ENCODE results near the gene SHPK. TPM values are rescaled to one million over a fixed set of nuclear protein-coding genes. Genes with fewer than 3 reads are reported as not detected.

Gene SHPK
- polyA plus RNA-seq (2011; rRNA removed) (4.5 and 5.6 TPM in 2 replicates), polyA minus RNA-seq (2011; rRNA and poly(A)+ RNA removed) (6.0 and 7.0 TPM in 2 replicates)

GRCh38 chr17:3636154-3636907, at the start of gene SHPK, which contains the start of gene CTNS:
Gene SHPK, minus strand, starts transcription at chr17:3636250. Its CDS starts 31 bp downstream, at chr17:3636219.
Gene CTNS, plus strand, starts transcription at chr17:3636760. Its CDS starts 3,447 bp downstream, at chr17:3640207.
- Histone ChIP-seq H3K36me3 (ENCODE audit: control insufficient read depth, insufficient read depth, low read length) (no peaks in the 10 kb centered on the region), H3K27me3 (ENCODE audit: control insufficient read depth, insufficient read depth, low read length) (no peaks in the 10 kb centered on the region), H3K4me3 (ENCODE audit: low read depth, low read length) (peak within 1 kb of the TSS; percentile 96)
- ChIA-PET POLR2A (no interaction called here), CTCF (interaction anchor here (0.6 to 1.3 kb wide), 3 partner anchors 11 to 588 kb away, joined by 3 to 5 read pairs (median 4); no protein-coding TSS in a partner anchor)
- TF ChIP-seq, protein P1, sequence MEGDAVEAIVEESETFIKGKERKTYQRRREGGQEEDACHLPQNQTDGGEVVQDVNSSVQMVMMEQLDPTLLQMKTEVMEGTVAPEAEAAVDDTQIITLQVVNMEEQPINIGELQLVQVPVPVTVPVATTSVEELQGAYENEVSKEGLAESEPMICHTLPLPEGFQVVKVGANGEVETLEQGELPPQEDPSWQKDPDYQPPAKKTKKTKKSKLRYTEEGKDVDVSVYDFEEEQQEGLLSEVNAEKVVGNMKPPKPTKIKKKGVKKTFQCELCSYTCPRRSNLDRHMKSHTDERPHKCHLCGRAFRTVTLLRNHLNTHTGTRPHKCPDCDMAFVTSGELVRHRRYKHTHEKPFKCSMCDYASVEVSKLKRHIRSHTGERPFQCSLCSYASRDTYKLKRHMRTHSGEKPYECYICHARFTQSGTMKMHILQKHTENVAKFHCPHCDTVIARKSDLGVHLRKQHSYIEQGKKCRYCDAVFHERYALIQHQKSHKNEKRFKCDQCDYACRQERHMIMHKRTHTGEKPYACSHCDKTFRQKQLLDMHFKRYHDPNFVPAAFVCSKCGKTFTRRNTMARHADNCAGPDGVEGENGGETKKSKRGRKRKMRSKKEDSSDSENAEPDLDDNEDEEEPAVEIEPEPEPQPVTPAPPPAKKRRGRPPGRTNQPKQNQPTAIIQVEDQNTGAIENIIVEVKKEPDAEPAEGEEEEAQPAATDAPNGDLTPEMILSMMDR (IDR thresholded peaks at IDR 0.05; ENCODE audit: insufficient read depth, low read depth, low read length): no peak
- peak; percentile 79 for DNase-seq (ENCODE audit: low read depth)

- TF ChIP-seq, protein P1 (IDR thresholded peaks at IDR 0.05; ENCODE audit: insufficient read depth, low read depth, low read length): no peak
- Histone ChIP-seq H3K4me3 (ENCODE audit: low read depth, low read length) (no peak overlapping the region), H3K36me3 (ENCODE audit: control insufficient read depth, insufficient read depth, low read length) (no peaks in the 10 kb centered on the region), H3K27me3 (ENCODE audit: control insufficient read depth, insufficient read depth, low read length) (no peaks in the 10 kb centered on the region)
- ChIA-PET POLR2A (no interaction called here), CTCF (interaction anchor here (4.1 kb wide), 1 partner anchor 10 kb away, joined by 26 read pairs; the partner anchor contains the start of gene P2RX5)
- no peak for DNase-seq (ENCODE audit: low read depth)
Measured at GRCh38 chr17:3685174-3685573, 49.1 kb upstream of the SHPK start.

DNA sequence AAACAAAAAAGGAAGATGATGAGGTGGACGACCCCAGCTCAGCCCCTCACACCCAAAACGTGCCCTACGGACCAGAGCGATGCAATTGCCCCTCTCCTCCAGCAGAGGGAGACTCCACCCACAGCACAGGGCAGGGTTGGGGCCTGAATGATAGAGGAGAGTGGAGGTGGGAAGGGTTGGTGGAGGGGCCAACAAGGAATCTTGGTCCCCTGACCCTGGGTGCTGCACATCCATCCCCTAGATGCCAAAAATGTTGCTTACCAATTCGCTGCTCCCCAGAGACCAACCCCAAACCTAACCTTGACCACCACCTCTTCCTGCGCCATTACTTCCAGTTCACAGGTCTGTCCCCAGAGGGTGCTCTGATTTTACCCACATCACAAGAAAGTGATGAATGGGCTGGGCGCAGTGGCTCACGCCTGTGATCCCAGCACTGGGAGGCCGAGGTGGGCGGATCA, 47.0 kb upstream of the SHPK start:
- no peaks in the 10 kb centered on the region for H3K27me3 ChIP-seq (ENCODE audit: control insufficient read depth, insufficient read depth, low read length)
- H3K4me3 ChIP-seq (ENCODE audit: low read depth, low read length): no peak overlapping the region
- ChIA-PET POLR2A (no interaction called here), CTCF (interaction anchor here (0.6 to 4.1 kb wide), 22 partner anchors 9 to 634 kb away, joined by 3 to 26 read pairs (median 4); partner anchors contain the start of genes HASPIN and P2RX5)
- TF ChIP-seq, protein P1 (IDR thresholded peaks at IDR 0.05; ENCODE audit: insufficient read depth, low read depth, low read length): peak; percentile 96
- H3K36me3 ChIP-seq (ENCODE audit: control insufficient read depth, insufficient read depth, low read length): no peaks in the 10 kb centered on the region
- DNase-seq (ENCODE audit: low read depth): no peak

- no peak for DNase-seq (ENCODE audit: low read depth)
- TF ChIP-seq, protein P1 (IDR thresholded peaks at IDR 0.05; ENCODE audit: insufficient read depth, low read depth, low read length): no peak
- CTCF ChIA-PET: interaction anchor here (0.7 to 4.1 kb wide), 12 partner anchors 8 to 460 kb away, joined by 3 to 26 read pairs (median 4); partner anchors contain the start of genes HASPIN and P2RX5
- H3K4me3 ChIP-seq (ENCODE audit: low read depth, low read length): no peak overlapping the region
- H3K27me3 ChIP-seq (ENCODE audit: control insufficient read depth, insufficient read depth, low read length): no peaks in the 10 kb centered on the region
- POLR2A ChIA-PET: no interaction called here
- H3K36me3 ChIP-seq (ENCODE audit: control insufficient read depth, insufficient read depth, low read length): no peaks in the 10 kb centered on the region
Measured at GRCh38 chr17:3682033-3682432, 46.0 kb upstream of the SHPK start.

DNA sequence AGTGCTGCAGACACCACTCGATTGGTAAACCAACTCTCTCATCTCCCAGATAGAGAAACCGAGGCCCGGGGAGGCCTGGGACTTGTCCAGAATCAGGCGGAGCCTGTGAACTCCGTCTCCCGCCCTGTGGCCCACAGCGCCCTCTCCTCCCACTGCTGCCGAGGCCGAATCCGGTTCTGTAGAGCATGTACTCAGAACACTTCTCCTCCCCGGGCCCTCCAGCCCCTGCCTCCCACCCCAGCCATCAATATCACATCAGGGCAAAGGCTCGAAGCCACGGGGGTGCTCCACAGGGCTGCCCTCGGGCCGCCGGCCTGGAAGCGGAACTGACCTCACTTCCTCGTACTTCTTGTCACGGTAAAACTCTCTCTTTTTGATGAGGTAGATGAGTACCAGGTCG, 45.5 kb upstream of the SHPK start:
- ChIA-PET POLR2A (no interaction called here), CTCF (interaction anchor here (1.7 to 4.1 kb wide), 2 partner anchors 8 to 14 kb away, joined by 10 to 26 read pairs; partner anchors contain the start of gene P2RX5)
- TF ChIP-seq, protein P1 (IDR thresholded peaks at IDR 0.05; ENCODE audit: insufficient read depth, low read depth, low read length): no peak
- no peaks in the 10 kb centered on the region for H3K27me3 ChIP-seq (ENCODE audit: control insufficient read depth, insufficient read depth, low read length)
- no peak for DNase-seq (ENCODE audit: low read depth)
- H3K4me3 ChIP-seq (ENCODE audit: low read depth, low read length): no peak overlapping the region
- H3K36me3 ChIP-seq (ENCODE audit: control insufficient read depth, insufficient read depth, low read length): no peaks in the 10 kb centered on the region
